PC-3 (cell line): ENCODE results near the gene RAB31. TPM values are rescaled to one million over a fixed set of nuclear protein-coding genes. Genes with fewer than 3 reads are reported as not detected.

Source experiments
- ATAC-seq: fragments of 200-7000 bp; cut with Tn5 transposase; 2 replicates; pipeline ENCODE4 v1.9.1; 2020; ENCODE audit warnings: mild to moderate bottlenecking, moderate library complexity
- BruUV-seq: library from RNA; stranded (reverse); fragments of 400-500 nt; replicated peaks from 2 replicates; lab custom pipeline; 2021; lab: Mats Ljungman, UMichigan
- CTCF ChIA-PET: fragments of 300-600 bp; sonication (Branson Sonifier 250); formaldehyde crosslinking; loops from one replicate; lab custom pipeline; 2022; ENCODE audit warnings: antibody characterized with exemption; lab: Charles Lee
- POLR2A ChIA-PET: fragments of 300-600 bp; sonication (Branson Sonifier 250); formaldehyde crosslinking; loops from one replicate; lab custom pipeline; 2022; ENCODE audit warnings: antibody characterized with exemption; ENCODE audit not compliant: unreplicated experiment; lab: Charles Lee
- DNase-seq: peaks from one replicate; pipeline ENCODE4 v3.0.0-alpha.2; 2015
- H2AFZ ChIP-seq: fragments of 300-600 bp; sonication (generic); 2 replicates; pipeline ENCODE4 v1.6.0; 2016; ENCODE audit warnings: antibody characterized with exemption, low read length
- H3F3A ChIP-seq: fragments of 300-600 bp; sonication (generic); one replicate; pipeline ENCODE4 v1.6.0; 2017; ENCODE audit warnings: antibody characterized with exemption, low read length, control low read depth, mild to moderate bottlenecking; ENCODE audit not compliant: unreplicated experiment
- H3K27ac ChIP-seq: fragments of 300-600 bp; sonication (generic); 2 replicates; pipeline ENCODE4 v1.5.1; 2016; ENCODE audit warnings: mild to moderate bottlenecking, low read length
- H3K27me3 ChIP-seq: fragments of 300-600 bp; sonication (generic); 2 replicates; pipeline ENCODE4 v1.6.1; 2016; ENCODE audit warnings: low read length, mixed read lengths
- H3K36me3 ChIP-seq: fragments of 300-600 bp; sonication (generic); 2 replicates; pipeline ENCODE4 v1.6.1; 2016; ENCODE audit warnings: low read depth, mixed run types, low read length, mixed read lengths
- H3K4me1 ChIP-seq: fragments of 300-600 bp; sonication (generic); 2 replicates; pipeline ENCODE4 v1.5.1; 2016; ENCODE audit warnings: low read length; ENCODE audit not compliant: insufficient read depth
- H3K4me2 ChIP-seq: fragments of 300-600 bp; sonication (generic); 2 replicates; pipeline ENCODE4 v1.6.0; 2016; ENCODE audit warnings: low read length
- H3K4me3 ChIP-seq: fragments of 300-600 bp; sonication (generic); 2 replicates; pipeline ENCODE4 v1.5.1; 2016; ENCODE audit warnings: mild to moderate bottlenecking, low read length, mixed read lengths
- H3K79me2 ChIP-seq: fragments of 300-600 bp; sonication (generic); 2 replicates; pipeline ENCODE4 v1.6.1; 2017; ENCODE audit warnings: low read length, mixed read lengths
- H3K9ac ChIP-seq: fragments of 300-600 bp; sonication (generic); 2 replicates; pipeline ENCODE4 v1.6.0; 2016; ENCODE audit warnings: mild to moderate bottlenecking, low read length
- H3K9me2 ChIP-seq: fragments of 300-600 bp; sonication (generic); replicated peaks from 2 replicates; pipeline ENCODE4 v1.6.1; 2016; ENCODE audit warnings: mixed run types, low read length, mixed read lengths
- H3K9me3 ChIP-seq: fragments of 300-600 bp; sonication (generic); 2 replicates; pipeline ENCODE4 v1.6.1; 2016; ENCODE audit warnings: low read length, mixed read lengths
- H4K20me1 ChIP-seq: fragments of 300-600 bp; sonication (generic); 2 replicates; pipeline ENCODE4 v1.6.1; 2016; ENCODE audit warnings: low read length, mixed read lengths
- CTCF ChIP-seq: fragments of 300-600 bp; sonication (generic); conservative IDR thresholded peaks from 2 replicates; pipeline ENCODE4 v1.5.1; 2017; ENCODE audit warnings: antibody characterized with exemption, low read depth, mild to moderate bottlenecking, low read length
- EZH2 ChIP-seq: fragments of 300-600 bp; sonication (generic); IDR thresholded peaks from one replicate; pipeline ENCODE4 v1.6.1; 2017; ENCODE audit warnings: antibody characterized with exemption, mild to moderate bottlenecking, low read length; ENCODE audit not compliant: unreplicated experiment
- EZH2phosphoT487 ChIP-seq: fragments of 300-600 bp; sonication (generic); IDR thresholded peaks from 2 replicates; pipeline ENCODE4 v1.6.1; 2018; ENCODE audit warnings: mild to moderate bottlenecking, antibody characterized with exemption, low read length, borderline replicate concordance
- intact Hi-C: fragments of 100-400 bp; cut with micrococcal nuclease; formaldehyde crosslinking; loops from 2 replicates; pipeline ENCODE4 v1.9.0; 2023
- total RNA-seq: library from RNA; depleted of rRNA; stranded (reverse); fragments of >200 nt; gene quantifications from 2 replicates; pipeline ENCODE4 v1.2.3, GENCODE V29; 2014

The RAB31 gene
- total RNA-seq, 1 experiment from 2014 or later: 3.8 TPM

GRCh38 chr18:9817286-9817685, 109.2 kb downstream of the RAB31 start:
- H4K20me1 ChIP-seq: no peaks in the 10 kb centered on the region
- H3K79me2 ChIP-seq: no peaks in the 10 kb centered on the region
- CTCF ChIA-PET: interaction anchor here (0.6 kb wide), 1 partner anchor 146 kb away, joined by 3 read pairs; no protein-coding TSS in a partner anchor

GRCh38 chr18:9817725-9818422, 109.8 kb downstream of the RAB31 start:
- H3K4me2 ChIP-seq: no peak overlapping the region
- H3K36me3 ChIP-seq: no peaks in the 10 kb centered on the region
- no peak overlapping the region for H3K9ac ChIP-seq
- ChIA-PET CTCF (no interaction called here), POLR2A (no interaction called here)
- H3K4me1 ChIP-seq: peaks cover 14% of the 10 kb centered on the region
- no peak overlapping the region for H3K4me3 ChIP-seq
- DNase-seq: no peak
- BruUV-seq: no TSS peak
- H2AFZ ChIP-seq: no peak overlapping the region
- H3K27ac ChIP-seq: no peak overlapping the region
- H3F3A ChIP-seq: no peaks in the 10 kb centered on the region
- H3K79me2 ChIP-seq: no peaks in the 10 kb centered on the region
- H4K20me1 ChIP-seq: no peaks in the 10 kb centered on the region
- intact Hi-C loops: no loop called here
- TF ChIP-seq EZH2 (no peak), EZH2phosphoT487 (no peak), CTCF (no peak)
- ATAC-seq: no peak
- H3K9me2 ChIP-seq: no peaks in the 10 kb centered on the region
- H3K27me3 ChIP-seq: no peaks in the 10 kb centered on the region
- H3K9me3 ChIP-seq: no peaks in the 10 kb centered on the region

More at GRCh38 chr18:9817286-9817685, 109.2 kb downstream of the RAB31 start:
- no peak for DNase-seq
- H3K4me2 ChIP-seq: no peak overlapping the region
- no TSS peak for BruUV-seq
- H2AFZ ChIP-seq: no peak overlapping the region
- H3K27me3 ChIP-seq: no peaks in the 10 kb centered on the region
- no peak overlapping the region for H3K9ac ChIP-seq
- ATAC-seq: no peak
- no peaks in the 10 kb centered on the region for H3K36me3 ChIP-seq
- no peaks in the 10 kb centered on the region for H3F3A ChIP-seq
- intact Hi-C loops: no loop called here
- no peak overlapping the region for H3K4me3 ChIP-seq
- POLR2A ChIA-PET: no interaction called here
- TF ChIP-seq EZH2 (no peak), CTCF (no peak), EZH2phosphoT487 (no peak)
- no peaks in the 10 kb centered on the region for H3K9me2 ChIP-seq
- H3K4me1 ChIP-seq: peaks cover 14% of the 10 kb centered on the region
- H3K27ac ChIP-seq: no peak overlapping the region
- H3K9me3 ChIP-seq: no peaks in the 10 kb centered on the region

GRCh38 chr18:9818423-9818734, 110.3 kb downstream of the RAB31 start:
- Histone ChIP-seq H2AFZ (no peak overlapping the region), H4K20me1 (no peaks in the 10 kb centered on the region), H3F3A (no peaks in the 10 kb centered on the region), H3K27me3 (no peaks in the 10 kb centered on the region), H3K9me2 (no peaks in the 10 kb centered on the region), H3K36me3 (no peaks in the 10 kb centered on the region), H3K79me2 (no peaks in the 10 kb centered on the region), H3K4me3 (no peak overlapping the region), H3K4me2 (no peak overlapping the region), H3K9me3 (no peaks in the 10 kb centered on the region), H3K9ac (no peak overlapping the region), H3K27ac (no peak overlapping the region), H3K4me1 (peaks cover 14% of the 10 kb centered on the region)
- intact Hi-C loops: no loop called here
- no peak for TF ChIP-seq EZH2
- TF ChIP-seq EZH2phosphoT487: no peak
- TF ChIP-seq CTCF: no peak
- ChIA-PET POLR2A (no interaction called here), CTCF (no interaction called here)
- DNase-seq: no peak
- ATAC-seq: no peak
- BruUV-seq: no TSS peak
